Central memory CD4-positive, alpha-beta T cell (primary cell): Measurements from ENCODE around the gene ZC3H4.
"Not testable (repeated sequence)": the region's sequence is repeated elsewhere in the genome, so short reads cannot be mapped to it uniquely, and the experiment has no call there.

ENCODE experiments used
- DNase-seq: peaks from one replicate; pipeline ENCODE4 v3.0.0; 2022

ZC3H4 gene

GRCh38 chr19:47107202-47107952, 6.2 kb downstream of the ZC3H4 start:
- peak; percentile 22 for DNase-seq

- no peak for DNase-seq
These were observed 6.8 kb downstream of the ZC3H4 start for GRCh38 chr19:47106821-47107201.

GRCh38 chr19:47105874-47106273, 7.7 kb downstream of the ZC3H4 start:
- no peak for DNase-seq

- DNase-seq = no peak
These were observed 8.9 kb downstream of the ZC3H4 start for GRCh38 chr19:47104680-47105079.

GRCh38 chr19:47102346-47103060, 11.1 kb downstream of the ZC3H4 start:
- no peak for DNase-seq

- not testable (repeated sequence) for DNase-seq
These were observed 12.5 kb downstream of the ZC3H4 start for GRCh38 chr19:47101116-47101515.

- DNase-seq = no peak
These were observed 13.3 kb downstream of the ZC3H4 start for GRCh38 chr19:47100290-47100689.

GRCh38 chr19:47099576-47100050, 14.0 kb downstream of the ZC3H4 start:
- DNase-seq = no peak

GRCh38 chr19:47098608-47099007, 15.0 kb downstream of the ZC3H4 start:
- DNase-seq = no peak

GRCh38 chr19:47097396-47098201, 16.0 kb downstream of the ZC3H4 start:
- DNase-seq = no peak

GRCh38 chr19:47096721-47097120, 16.9 kb downstream of the ZC3H4 start:
- DNase-seq = no peak

- no peak for DNase-seq
These were observed 17.4 kb downstream of the ZC3H4 start for GRCh38 chr19:47096100-47096704.

- DNase-seq = no peak
These were observed 18.0 kb downstream of the ZC3H4 start for GRCh38 chr19:47095476-47096099.

GRCh38 chr19:47094557-47095475, 18.8 kb downstream of the ZC3H4 start:
- DNase-seq = peak; percentile 35

- no peak for DNase-seq
These were observed 19.7 kb downstream of the ZC3H4 start for GRCh38 chr19:47093841-47094240.

GRCh38 chr19:47093254-47093653, 20.3 kb downstream of the ZC3H4 start:
- no peak for DNase-seq

- DNase-seq = no peak
These were observed 23.7 kb downstream of the ZC3H4 start for GRCh38 chr19:47089767-47090350.

- no peak for DNase-seq
These were observed 27.3 kb downstream of the ZC3H4 start for GRCh38 chr19:47086280-47086679.

- DNase-seq = no peak
These were observed 28.6 kb downstream of the ZC3H4 start for GRCh38 chr19:47084879-47085439.

GRCh38 chr19:47082493-47082892, 31.1 kb downstream of the ZC3H4 start:
- DNase-seq = no peak

- no peak for DNase-seq
These were observed 32.5 kb downstream of the ZC3H4 start for GRCh38 chr19:47081095-47081494.
